Motor neuron (in vitro differentiated cells): ENCODE results near the gene CSPG4. TPM values are rescaled to one million over a fixed set of nuclear protein-coding genes. Genes with fewer than 3 reads are reported as not detected.
A peak's percentile ranks its signal among the peaks of the same experiment; 100 is the strongest.
"Not testable (repeated sequence)": the region's sequence is repeated elsewhere in the genome, so short reads cannot be mapped to it uniquely, and the experiment has no call there.

ENCODE experiments used
- ATAC-seq, 8 experiments: fragments of 200-7000 bp; cut with Tn5 transposase; replicated peaks in 6 of 8; 2 replicates each; pipeline ENCODE4 v1.8.0; 2021; ENCODE audit warnings: mild to moderate bottlenecking in 8 of 8, moderate library complexity in 8 of 8
- H3K27ac ChIP-seq, 2 donors: fragments of 250-450 bp; sonication (Bioruptor Pico); 2 replicates each; pipeline ENCODE4 v1.9.0; 2021; ENCODE audit warnings: antibody characterized with exemption in 2 of 2, mild to moderate bottlenecking in 2 of 2, moderate library complexity in 1 of 2
- H3K4me1 ChIP-seq, 2 donors: fragments of 250-450 bp; sonication (Bioruptor Pico); replicated peaks in 1 of 2; 2 replicates each; pipeline ENCODE4 v1.6.1; 2021; ENCODE audit warnings: antibody characterized with exemption in 2 of 2, mild to moderate bottlenecking in 2 of 2, moderate library complexity in 1 of 2
- H3K4me3 ChIP-seq, 5 donors: fragments of 250-450 bp; sonication (Bioruptor Pico); 2 replicates each; pipeline ENCODE4 v1.9.0; 2021; ENCODE audit warnings: antibody characterized with exemption in 5 of 5, mild to moderate bottlenecking in 5 of 5, moderate library complexity in 4 of 5
- WGBS, 10 experiments: fragments of 450-650 bp; shearing (Covaris generic); methylation state at CpG; one replicate each; pipeline ENCODE4 v1.0.0; 2022; 5-methylcytosine and 5-hydroxymethylcytosine counted together
- in situ Hi-C, 9 experiments: fragments of 400-800 bp; cut with MboI; loops; one replicate each; pipeline ENCODE4 v1.15.0; 2021; ENCODE audit warnings: low sequenced_read_pairs in 9 of 9, low pct_unique_long_range_greater_than_20kb in 2 of 9; ENCODE audit not compliant: unreplicated experiment in 9 of 9
- total RNA-seq, 8 experiments: library from RNA; unstranded; fragments of 300-600 nt; gene quantifications; 2 replicates each; pipeline versions ENCODE4 v1.2.3 to v1.2.4, GENCODE V29; 2022

Gene CSPG4
- total RNA-seq, 8 experiments from 2014 or later, result 0.05 to 5.5 (median 1.1) TPM

GRCh38 chr15:75716249-75716950, 3.8 kb upstream of the CSPG4 start:
- no CpG with 5 or more reads among the region's 10 CpGs for WGBS, 10 experiments
- ATAC-seq, result peak in 4 of 8 experiments; percentile 1 to 49 (median 30)
- H3K4me1 ChIP-seq, result peaks cover 5 to 14% of the 10 kb centered on the region in 2 donors
- in situ Hi-C loops, H3K4me3 ChIP-seq, H3K27ac ChIP-seq: not testable (repeated sequence)

GRCh38 chr15:75715312-75715832, 2.7 kb upstream of the CSPG4 start:
- peaks cover 5 to 14% of the 10 kb centered on the region in 2 donors for H3K4me1 ChIP-seq
- ATAC-seq, H3K27ac ChIP-seq, in situ Hi-C loops, H3K4me3 ChIP-seq: not testable (repeated sequence)
- WGBS, 10 experiments, result no CpG with 5 or more reads among the region's 10 CpGs

GRCh38 chr15:75714195-75714594, 1.5 kb upstream of the CSPG4 start:
- no peak for ATAC-seq
- H3K4me1 ChIP-seq, result peaks cover 5 to 14% of the 10 kb centered on the region in 2 donors
- no peak overlapping the region for H3K4me3 ChIP-seq
- in situ Hi-C loops, result no loop called here
- 80 to 100% (median 97%) methylated on average over 1 to 3 of the region's 3 CpGs; no CpG with 5 or more reads in 6 of the 10 experiments for WGBS, 10 experiments
- no peak overlapping the region for H3K27ac ChIP-seq

GRCh38 chr15:75713338-75713895, 769 bp upstream of the CSPG4 start:
- WGBS, 10 experiments, result 52 to 86% (median 53%) methylated on average over 2 to 7 of the region's 9 CpGs; no CpG with 5 or more reads in 5 of the 10 experiments
- Histone ChIP-seq H3K4me3 (no peak overlapping the region), H3K27ac (no peak overlapping the region), H3K4me1 (peaks cover 5 to 14% of the 10 kb centered on the region in 2 donors)
- in situ Hi-C loops, result no loop called here
- peak in 1 of 8 experiments; percentile 11 for ATAC-seq

GRCh38 chr15:75711495-75711894, 1.2 kb downstream of the CSPG4 start:
- peaks cover 5 to 14% of the 10 kb centered on the region in 2 donors for H3K4me1 ChIP-seq
- ATAC-seq, result peak in 7 of 8 experiments; percentile 4 to 61 (median 38)
- H3K4me3 ChIP-seq, in situ Hi-C loops, H3K27ac ChIP-seq: not testable (repeated sequence)
- no CpG with 5 or more reads among the region's 7 CpGs for WGBS, 10 experiments

GRCh38 chr15:75710874-75711273, 1.8 kb downstream of the CSPG4 start:
- WGBS, 10 experiments, result no CpG with 5 or more reads among the region's 5 CpGs
- H3K27ac ChIP-seq, H3K4me3 ChIP-seq, in situ Hi-C loops, ATAC-seq: not testable (repeated sequence)
- peaks cover 5 to 14% of the 10 kb centered on the region in 2 donors for H3K4me1 ChIP-seq

- ATAC-seq, result peak in 1 of 8 experiments; percentile 10
- in situ Hi-C loops, result not testable (repeated sequence)
These were observed 3.2 kb downstream of the CSPG4 start for GRCh38 chr15:75709458-75709857.

GRCh38 chr15:75706682-75706954, 6.0 kb downstream of the CSPG4 start:
- no peak overlapping the region for H3K27ac ChIP-seq
- WGBS, 10 experiments, result 29 to 80% (median 72%) methylated on average over 1 to 2 of the region's 2 CpGs; no CpG with 5 or more reads in 7 of the 10 experiments
- in situ Hi-C loops, result no loop called here
- H3K4me1 ChIP-seq, result peaks cover 0 to 4% of the 10 kb centered on the region in 2 donors
- no peak for ATAC-seq
- no peak overlapping the region for H3K4me3 ChIP-seq

More at GRCh38 chr15:75709458-75709857, 3.2 kb downstream of the CSPG4 start:
- not testable (repeated sequence) for H3K27ac ChIP-seq, H3K4me3 ChIP-seq
- peaks cover 5 to 14% of the 10 kb centered on the region in 2 donors for H3K4me1 ChIP-seq
- 20% methylated on average over 1 of the region's 15 CpGs; no CpG with 5 or more reads in 9 of the 10 experiments for WGBS, 10 experiments

GRCh38 chr15:75705854-75706681, 6.6 kb downstream of the CSPG4 start:
- H3K27ac ChIP-seq, result no peak overlapping the region
- H3K4me1 ChIP-seq, result peaks cover 0 to 4% of the 10 kb centered on the region in 2 donors
- in situ Hi-C loops, result no loop called here
- ATAC-seq, result peak in 3 of 8 experiments; percentile 8 to 30 (median 23)
- no peak overlapping the region for H3K4me3 ChIP-seq
- 83 to 100% (median 92%) methylated on average over 1 to 3 of the region's 14 CpGs; no CpG with 5 or more reads in 6 of the 10 experiments for WGBS, 10 experiments

- 50 to 100% (median 61%) methylated on average over 1 to 3 of the region's 5 CpGs; no CpG with 5 or more reads in 6 of the 10 experiments for WGBS, 10 experiments
- ATAC-seq, in situ Hi-C loops, H3K27ac ChIP-seq, H3K4me3 ChIP-seq, H3K4me1 ChIP-seq: not testable (repeated sequence)
These were observed 7.3 kb downstream of the CSPG4 start for GRCh38 chr15:75705375-75705774.

GRCh38 chr15:75704618-75705017, 8.0 kb downstream of the CSPG4 start:
- no peak overlapping the region for H3K4me3 ChIP-seq
- in situ Hi-C loops, result no loop called here
- peaks cover 7% of the 10 kb centered on the region in 2 donors for H3K4me1 ChIP-seq
- WGBS, 10 experiments, result 83 to 100% (median 100%) methylated on average over 1 to 2 of the region's 9 CpGs; no CpG with 5 or more reads in 7 of the 10 experiments
- no peak overlapping the region for H3K27ac ChIP-seq
- ATAC-seq, result no peak

- H3K4me1 ChIP-seq, result peaks cover 7% of the 10 kb centered on the region in 2 donors
- no peak overlapping the region for H3K27ac ChIP-seq
- WGBS, 10 experiments, result no CpG with 5 or more reads among the region's 6 CpGs
- no peak for ATAC-seq
- H3K4me3 ChIP-seq, result no peak overlapping the region
- in situ Hi-C loops, result no loop called here
These were observed 8.4 kb downstream of the CSPG4 start for GRCh38 chr15:75704263-75704615.
